ENCODE results near the gene DCAF17. TPM values are rescaled to one million over a fixed set of nuclear protein-coding genes. Genes with fewer than 3 reads are reported as not detected.
"Not testable (repeated sequence)": the region's sequence is repeated elsewhere in the genome, so short reads cannot be mapped to it uniquely, and the experiment has no call there.

DCAF17 gene
- total RNA-seq, 1 donor from 2014 or later = 16.5 TPM

- DNase-seq (ENCODE audit: low read depth in 2 of 2) = no peak
Observed at GRCh38 chr2:171513719-171514160, 79.7 kb downstream of the DCAF17 start.

- DNase-seq (ENCODE audit: low read depth in 2 of 2) = no peak
Observed at GRCh38 chr2:171514908-171515582, 81.0 kb downstream of the DCAF17 start.

- peak in 1 of 2 donors; percentile 61 for DNase-seq (ENCODE audit: low read depth in 2 of 2)
Observed at GRCh38 chr2:171515672-171516298, 81.8 kb downstream of the DCAF17 start.

GRCh38 chr2:171516793-171517192 is 82.8 kb downstream of the DCAF17 start:
- no peak for DNase-seq (ENCODE audit: low read depth in 2 of 2)

GRCh38 chr2:171520471-171520870 is 86.4 kb downstream of the DCAF17 start:
- no peak for DNase-seq (ENCODE audit: low read depth in 2 of 2)

DNA sequence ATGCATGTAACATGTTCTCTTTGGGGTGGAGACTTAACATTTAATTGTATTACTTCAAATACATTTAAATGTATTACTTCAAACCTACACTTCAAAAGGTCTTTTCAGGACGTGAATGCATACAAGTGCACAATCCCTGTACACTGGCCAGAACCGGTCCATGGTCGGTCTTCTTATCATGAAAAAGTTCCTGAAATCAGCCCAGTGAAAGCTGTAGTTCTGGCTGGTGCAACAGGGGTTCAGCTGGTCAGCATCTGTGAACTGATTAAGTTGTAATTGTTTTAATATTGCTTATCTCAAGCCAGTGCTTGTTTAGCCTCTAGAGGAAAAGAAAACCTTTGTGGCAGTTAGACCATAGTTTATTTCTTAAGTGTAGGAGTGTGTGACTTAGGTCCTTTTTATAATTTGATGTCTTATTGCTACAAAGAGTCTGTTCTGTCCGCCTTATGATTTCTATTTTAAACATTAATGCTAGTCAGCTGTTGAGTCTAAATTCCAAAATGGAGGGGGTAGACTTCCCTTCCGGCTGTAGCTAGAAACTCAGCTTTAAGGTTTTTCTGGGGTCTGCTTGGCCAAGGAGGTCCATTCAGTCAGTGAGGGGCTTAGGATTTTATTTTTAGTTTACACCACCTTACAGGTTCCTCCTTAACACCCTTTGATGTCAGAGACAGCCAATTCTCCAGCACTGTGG is 87.5 kb downstream of the DCAF17 start:
- DNase-seq (ENCODE audit: low read depth in 2 of 2) = no peak

GRCh38 chr2:171522052-171522787 is 88.2 kb downstream of the DCAF17 start, which contains the start of gene CYBRD1:
TSS of gene CYBRD1 (plus strand) at chr2:171522474. CDS start at chr2:171522546, 72 bp downstream.
- DNase-seq (ENCODE audit: low read depth in 2 of 2) = peak; percentile 42 to 74

DNA sequence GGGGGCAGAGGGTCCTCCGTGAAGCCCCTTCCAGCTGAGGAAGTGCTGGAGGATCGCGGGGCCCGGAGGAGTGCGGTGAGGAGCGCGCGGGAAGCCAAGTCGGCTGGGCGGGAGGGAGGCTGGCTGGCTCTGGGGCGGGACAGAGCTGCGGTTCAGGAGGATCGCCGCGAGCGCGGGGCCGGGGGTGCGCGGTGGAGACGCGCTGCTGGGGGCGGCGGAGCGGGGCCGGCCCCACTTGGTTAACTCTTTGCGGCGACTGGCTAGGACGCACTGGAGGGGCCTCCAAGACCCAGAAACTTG is 88.7 kb downstream of the DCAF17 start:
- peak; percentile 37 to 46 for DNase-seq (ENCODE audit: low read depth in 2 of 2)

DNA sequence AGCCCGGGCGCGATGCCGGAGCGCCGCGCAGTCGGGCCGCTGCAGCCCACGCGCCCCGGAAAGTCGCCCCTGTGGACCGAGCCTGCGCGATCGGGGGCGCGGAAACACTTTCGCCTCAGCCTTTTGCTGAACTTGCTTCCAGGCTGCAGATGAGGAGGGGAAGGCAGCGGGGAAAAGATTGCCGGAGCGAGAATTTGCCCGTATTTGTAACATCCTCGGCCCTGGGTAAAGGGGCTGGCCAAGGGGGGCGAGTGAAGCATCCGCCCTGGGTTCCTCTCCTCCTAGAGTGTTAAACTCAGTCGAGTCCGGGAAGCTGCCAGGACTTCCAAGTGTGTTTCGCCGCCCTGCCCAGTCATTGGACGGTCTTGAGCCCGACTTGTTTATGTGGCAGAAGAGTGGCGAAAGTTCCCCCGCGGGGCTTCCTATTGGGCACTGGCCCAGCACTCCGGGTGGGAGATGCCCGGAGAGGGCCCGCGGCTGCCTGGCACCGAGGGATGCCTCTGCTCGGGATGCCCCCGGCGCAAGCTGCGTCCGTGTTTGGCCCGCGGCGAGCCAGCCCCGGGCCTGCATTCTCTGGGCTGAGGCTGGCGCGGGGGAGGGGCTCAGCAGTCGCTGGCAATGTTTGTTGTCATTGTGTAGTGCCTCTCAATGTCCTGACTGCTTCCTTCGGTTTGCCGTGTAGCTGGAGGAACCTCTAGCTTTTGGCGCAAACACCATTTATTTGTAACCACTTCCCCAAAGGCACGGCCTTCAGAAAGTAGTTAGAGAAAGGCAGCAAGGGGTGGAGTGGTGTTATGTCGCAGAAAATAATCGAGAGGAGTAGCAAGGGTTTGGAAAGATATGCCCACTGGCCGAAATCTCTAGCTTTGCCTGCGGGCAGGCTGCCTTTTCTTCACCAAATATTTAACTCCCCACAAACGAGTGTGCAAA is 89.3 kb downstream of the DCAF17 start:
- DNase-seq (ENCODE audit: low read depth in 2 of 2) = peak; percentile 71 to 81

DNA sequence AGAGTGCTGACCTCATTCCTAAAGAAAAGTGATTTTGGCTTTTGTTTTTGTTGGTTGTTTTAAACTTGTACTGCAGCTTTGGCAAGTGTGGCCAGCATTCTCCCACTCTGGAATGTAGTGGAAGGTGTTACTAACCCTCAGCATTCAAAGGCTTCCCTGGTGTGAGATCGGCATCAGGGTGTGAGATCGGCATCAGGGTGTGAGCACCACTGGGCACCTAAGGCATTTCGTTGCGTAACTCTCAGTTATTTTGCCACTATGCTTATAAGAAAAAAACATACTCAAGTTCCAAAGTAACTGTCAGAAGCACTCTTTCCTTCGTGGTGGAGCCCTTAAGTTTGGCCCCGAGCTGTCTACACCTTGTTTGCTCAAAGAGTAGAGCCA is 90.0 kb downstream of the DCAF17 start:
- DNase-seq (ENCODE audit: low read depth in 2 of 2) = peak in 1 of 2 donors; percentile 15

DNA sequence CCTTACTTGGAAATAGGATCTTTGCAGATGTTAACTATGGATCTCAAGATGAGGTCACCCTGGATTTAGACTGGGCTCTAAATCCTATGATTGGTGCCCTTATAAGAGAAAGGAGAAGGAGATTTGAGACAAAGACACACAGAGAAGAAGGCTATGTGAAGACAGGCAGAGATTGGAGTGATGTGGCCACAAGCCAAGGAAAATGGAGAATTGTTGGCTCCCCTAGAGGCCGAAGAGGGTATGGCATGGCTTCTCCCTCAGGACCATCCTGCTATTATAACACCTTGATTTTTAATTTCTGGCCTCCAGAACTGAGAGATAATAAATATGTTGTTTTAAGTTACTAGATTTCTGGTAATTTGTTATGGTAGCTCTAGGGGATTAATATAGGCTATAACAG is 95.9 kb downstream of the DCAF17 start:
- DNase-seq (ENCODE audit: low read depth in 2 of 2) = peak in 1 of 2 donors; percentile 12

- no peak for DNase-seq (ENCODE audit: low read depth in 2 of 2)
Observed at GRCh38 chr2:171530378-171530777, 96.4 kb downstream of the DCAF17 start.

DNA sequence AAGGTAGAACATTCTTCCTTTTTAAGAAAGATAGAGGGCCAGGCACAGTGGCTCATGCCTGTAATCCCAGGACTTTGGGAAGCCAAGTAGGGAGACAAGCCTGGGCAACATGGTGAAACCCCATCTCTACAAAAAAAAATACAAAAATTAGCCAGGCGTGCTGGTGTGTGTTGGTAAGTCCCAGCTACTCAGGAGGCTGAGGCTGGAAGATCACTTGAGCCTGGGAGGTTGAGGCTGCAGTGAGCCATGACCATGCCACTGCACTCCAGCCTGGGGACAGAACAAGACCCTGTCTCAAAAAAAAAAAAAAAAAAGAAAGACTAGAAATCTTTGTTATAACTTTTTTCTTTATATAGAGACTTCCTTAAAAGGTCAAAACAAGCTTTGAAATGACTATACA is 96.8 kb downstream of the DCAF17 start:
- not testable (repeated sequence) for DNase-seq (ENCODE audit: low read depth in 2 of 2)

DNA sequence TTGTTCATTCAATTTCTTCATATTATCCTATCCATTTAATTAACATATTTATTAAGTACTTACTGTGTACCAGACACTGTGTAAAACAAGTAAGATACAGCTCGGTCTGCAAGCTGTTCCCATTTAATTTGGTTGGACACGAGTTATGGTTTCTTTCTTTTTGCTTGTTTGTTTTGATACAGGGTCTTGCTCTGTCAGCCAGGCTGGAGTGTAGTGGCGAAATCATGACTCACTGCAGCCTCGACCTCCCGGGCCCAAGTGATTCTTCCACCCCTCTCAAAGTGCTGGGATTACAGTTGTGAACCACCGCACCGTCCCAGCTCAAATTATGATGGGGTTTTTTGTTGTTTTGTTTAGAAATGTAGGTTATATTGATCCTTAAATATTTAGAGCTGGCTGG is 97.3 kb downstream of the DCAF17 start:
- DNase-seq (ENCODE audit: low read depth in 2 of 2) = peak; percentile 71 to 78

- DNase-seq (ENCODE audit: low read depth in 2 of 2) = peak in 1 of 2 donors; percentile 38
Observed at GRCh38 chr2:171531836-171532450, 97.9 kb downstream of the DCAF17 start.

- DNase-seq (ENCODE audit: low read depth in 2 of 2) = no peak
Observed at GRCh38 chr2:171533331-171533730, 99.3 kb downstream of the DCAF17 start.
